WTC11 (cell line): Measurements from ENCODE around the gene RILPL1. TPM values are rescaled to one million over a fixed set of nuclear protein-coding genes. Genes with fewer than 3 reads are reported as not detected.
"Not testable (repeated sequence)": the region's sequence is repeated elsewhere in the genome, so short reads cannot be mapped to it uniquely, and the experiment has no call there.

Experiments used
- ATAC-seq: fragments of 200-7000 bp; cut with Tn5 transposase; 2 replicates; pipeline ENCODE4 v1.10.0; 2021; ENCODE audit warnings: mild to moderate bottlenecking, moderate library complexity
- CTCF ChIA-PET: fragments of 300-600 bp; sonication (Branson Sonifier 250); formaldehyde crosslinking; loops from one replicate; lab custom pipeline; 2021; ENCODE audit warnings: antibody characterized with exemption; lab: Charles Lee
- POLR2A ChIA-PET: fragments of 350-600 bp; sonication (Branson Sonifier 250); formaldehyde crosslinking; loops from one replicate; lab custom pipeline; 2021; ENCODE audit warnings: antibody characterized with exemption; lab: Charles Lee
- DNase-seq: peaks from one replicate; pipeline ENCODE4 v3.0.0; 2021; ENCODE audit warnings: low spot score
- H3K27ac Mint-ChIP-seq: 2 replicates; pipeline ENCODE4 v1.8.0; 2021; ENCODE audit warnings: mixed read lengths
- H3K27me3 Mint-ChIP-seq: 2 replicates; pipeline ENCODE4 v1.8.0; 2021; ENCODE audit warnings: low read depth, mild to moderate bottlenecking, moderate library complexity, mixed read lengths
- H3K36me3 Mint-ChIP-seq: 2 replicates; pipeline ENCODE4 v1.8.0; 2021; ENCODE audit warnings: mixed read lengths
- H3K4me1 Mint-ChIP-seq: 2 replicates; pipeline ENCODE4 v1.8.0; 2022; ENCODE audit warnings: mixed read lengths
- H3K4me3 Mint-ChIP-seq: 2 replicates; pipeline ENCODE4 v1.8.0; 2021; ENCODE audit warnings: mild to moderate bottlenecking, moderate library complexity, mixed read lengths
- H3K9me3 Mint-ChIP-seq: 2 replicates; pipeline ENCODE4 v1.8.0; 2021; ENCODE audit warnings: mixed read lengths
- ELF4 ChIP-seq: sonication (generic); formaldehyde crosslinking; IDR thresholded peaks from 2 replicates; pipeline ENCODE4 v1.8.1; 2022; ENCODE audit warnings: low read depth, mild to moderate bottlenecking, moderate library complexity, missing genetic modification reagents
- ZNF121 ChIP-seq: sonication (generic); formaldehyde crosslinking; IDR thresholded peaks from 2 replicates; pipeline ENCODE4 v1.8.0; 2023; ENCODE audit warnings: missing genetic modification reagents
- ZNF219 ChIP-seq: sonication (generic); formaldehyde crosslinking; IDR thresholded peaks from 2 replicates; pipeline ENCODE4 v1.8.0; 2023; ENCODE audit warnings: missing genetic modification reagents, mild to moderate bottlenecking, borderline replicate concordance
- ZNF416 ChIP-seq: fragments of 250-450 bp; sonication (Bioruptor Pico); IDR thresholded peaks from 2 replicates; pipeline ENCODE4 v1.9.0; 2021; ENCODE audit warnings: mild to moderate bottlenecking, inconsistent platforms
- total RNA-seq: library from RNA; stranded (reverse); gene quantifications from 3 replicates; pipeline ENCODE4 v1.2.3, GENCODE V29; 2021
- TF ChIP-seq, protein P1 (sequence below): fragments of 250-450 bp; sonication (Bioruptor Pico); IDR thresholded peaks from 2 replicates; pipeline ENCODE4 v1.9.0; 2021; ENCODE audit warnings: mild to moderate bottlenecking
- TF ChIP-seq, protein P2 (sequence below): sonication (generic); formaldehyde crosslinking; IDR thresholded peaks from 2 replicates; pipeline ENCODE4 v1.8.0; 2023; ENCODE audit warnings: mild to moderate bottlenecking, missing genetic modification reagents
- TF ChIP-seq, protein P3 (sequence below): sonication (generic); formaldehyde crosslinking; IDR thresholded peaks from 2 replicates; pipeline ENCODE4 v1.8.1; 2023; ENCODE audit warnings: mild to moderate bottlenecking, missing genetic modification reagents
- TF ChIP-seq, protein P4 (sequence below): sonication (generic); formaldehyde crosslinking; IDR thresholded peaks from 2 replicates; pipeline ENCODE4 v1.8.1; 2022; ENCODE audit warnings: low read depth, mild to moderate bottlenecking, moderate library complexity, missing genetic modification reagents, borderline replicate concordance

The RILPL1 gene
- total RNA-seq, 1 experiment from 2014 or later, result 8.2 TPM

DNA sequence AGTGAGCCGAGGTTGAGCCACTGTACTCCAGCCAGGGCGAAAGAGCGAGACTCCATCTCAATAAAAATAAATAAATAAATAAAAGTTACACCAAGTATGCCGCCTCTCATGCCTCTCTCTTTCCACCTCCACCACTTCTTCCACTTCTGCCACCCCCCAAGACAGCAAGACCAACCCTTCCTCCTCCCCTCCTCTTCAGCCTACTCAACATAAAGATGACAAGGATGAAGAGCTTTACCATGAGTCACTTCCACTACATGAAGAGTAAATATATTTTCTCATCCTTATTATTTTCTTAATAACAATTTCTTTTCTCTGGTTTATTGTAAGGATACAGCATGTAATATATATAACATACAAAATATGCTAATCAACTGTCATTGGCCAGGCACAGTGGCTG lies 47.3 kb upstream of the RILPL1 start:
- ChIA-PET POLR2A (no interaction called here), CTCF (no interaction called here)

DNA sequence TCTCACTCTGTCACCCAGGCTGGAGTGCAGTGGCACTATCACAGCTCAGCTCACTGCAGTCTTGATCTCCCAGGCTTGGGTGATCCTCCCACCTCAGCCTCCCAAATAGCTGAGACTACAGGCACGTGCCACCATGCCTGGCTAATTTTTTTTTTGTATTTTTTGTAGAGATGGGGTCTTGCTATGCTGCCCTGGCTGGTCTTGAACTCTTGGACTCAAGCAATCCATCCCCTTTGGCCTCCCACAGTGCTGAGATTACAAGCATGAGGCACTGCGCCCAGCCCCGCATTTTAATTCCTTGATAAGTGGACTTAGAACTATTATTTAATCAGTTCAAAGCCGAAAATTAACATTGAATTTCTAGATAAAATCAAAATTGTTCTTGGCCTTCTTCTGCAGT lies 45.3 kb upstream of the RILPL1 start:
- CTCF ChIA-PET, result interaction anchor here (1.5 kb wide), 1 partner anchor 38 kb away, joined by 3 read pairs; no protein-coding TSS in a partner anchor
- H3K36me3 Mint-ChIP-seq, H3K4me3 Mint-ChIP-seq, H3K27me3 Mint-ChIP-seq, H3K27ac Mint-ChIP-seq, DNase-seq, ATAC-seq, H3K4me1 Mint-ChIP-seq: not testable (repeated sequence)
- peaks cover 12% of the 10 kb centered on the region for H3K9me3 Mint-ChIP-seq
- POLR2A ChIA-PET, result interaction anchor here (0.7 kb wide), 1 partner anchor 1401 kb away, joined by 7 read pairs; no protein-coding TSS in a partner anchor

More for the DNA sequence above, 47.3 kb upstream of the RILPL1 start:
- H3K27me3 Mint-ChIP-seq, result no peaks in the 10 kb centered on the region
- H3K27ac Mint-ChIP-seq, result no peak overlapping the region
- H3K36me3 Mint-ChIP-seq, result no peaks in the 10 kb centered on the region
- ATAC-seq (no peak), DNase-seq (no peak)
- no peak overlapping the region for H3K4me3 Mint-ChIP-seq
- H3K9me3 Mint-ChIP-seq, result peaks cover 8% of the 10 kb centered on the region
- TF ChIP-seq ZNF416 (CRISPR knock-in tag) (no peak), ZNF219 (CRISPR knock-in tag) (no peak)
- TF ChIP-seq, protein P1, sequence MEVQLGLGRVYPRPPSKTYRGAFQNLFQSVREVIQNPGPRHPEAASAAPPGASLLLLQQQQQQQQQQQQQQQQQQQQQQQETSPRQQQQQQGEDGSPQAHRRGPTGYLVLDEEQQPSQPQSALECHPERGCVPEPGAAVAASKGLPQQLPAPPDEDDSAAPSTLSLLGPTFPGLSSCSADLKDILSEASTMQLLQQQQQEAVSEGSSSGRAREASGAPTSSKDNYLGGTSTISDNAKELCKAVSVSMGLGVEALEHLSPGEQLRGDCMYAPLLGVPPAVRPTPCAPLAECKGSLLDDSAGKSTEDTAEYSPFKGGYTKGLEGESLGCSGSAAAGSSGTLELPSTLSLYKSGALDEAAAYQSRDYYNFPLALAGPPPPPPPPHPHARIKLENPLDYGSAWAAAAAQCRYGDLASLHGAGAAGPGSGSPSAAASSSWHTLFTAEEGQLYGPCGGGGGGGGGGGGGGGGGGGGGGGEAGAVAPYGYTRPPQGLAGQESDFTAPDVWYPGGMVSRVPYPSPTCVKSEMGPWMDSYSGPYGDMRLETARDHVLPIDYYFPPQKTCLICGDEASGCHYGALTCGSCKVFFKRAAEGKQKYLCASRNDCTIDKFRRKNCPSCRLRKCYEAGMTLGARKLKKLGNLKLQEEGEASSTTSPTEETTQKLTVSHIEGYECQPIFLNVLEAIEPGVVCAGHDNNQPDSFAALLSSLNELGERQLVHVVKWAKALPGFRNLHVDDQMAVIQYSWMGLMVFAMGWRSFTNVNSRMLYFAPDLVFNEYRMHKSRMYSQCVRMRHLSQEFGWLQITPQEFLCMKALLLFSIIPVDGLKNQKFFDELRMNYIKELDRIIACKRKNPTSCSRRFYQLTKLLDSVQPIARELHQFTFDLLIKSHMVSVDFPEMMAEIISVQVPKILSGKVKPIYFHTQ, result no peak
- H3K4me1 Mint-ChIP-seq, result peaks cover 15% of the 10 kb centered on the region

DNA sequence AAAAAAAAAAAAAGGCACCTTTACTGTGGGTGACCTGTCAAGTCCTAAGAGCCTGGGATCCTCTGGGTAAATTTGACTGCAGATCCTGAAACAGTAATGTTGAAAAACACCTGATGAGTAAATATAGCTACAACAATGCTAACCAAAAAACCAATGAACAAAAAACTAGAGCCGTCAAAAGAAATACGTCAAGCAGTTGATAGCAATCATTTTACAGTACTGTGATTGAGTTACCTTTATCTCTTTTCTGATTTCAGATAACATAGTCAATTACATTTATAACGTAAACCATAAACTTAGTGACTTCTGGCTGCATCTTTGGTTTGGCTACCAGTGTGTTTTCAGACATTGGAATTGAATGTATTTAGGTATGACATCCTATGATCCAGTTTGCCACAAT lies 44.7 kb upstream of the RILPL1 start:
- H3K27ac Mint-ChIP-seq, result no peak overlapping the region
- H3K36me3 Mint-ChIP-seq, result no peaks in the 10 kb centered on the region
- peaks cover 7% of the 10 kb centered on the region for H3K4me1 Mint-ChIP-seq
- POLR2A ChIA-PET, result no interaction called here
- DNase-seq (no peak), ATAC-seq (no peak)
- TF ChIP-seq ELF4 (CRISPR knock-in tag), result no peak
- TF ChIP-seq, protein P2, sequence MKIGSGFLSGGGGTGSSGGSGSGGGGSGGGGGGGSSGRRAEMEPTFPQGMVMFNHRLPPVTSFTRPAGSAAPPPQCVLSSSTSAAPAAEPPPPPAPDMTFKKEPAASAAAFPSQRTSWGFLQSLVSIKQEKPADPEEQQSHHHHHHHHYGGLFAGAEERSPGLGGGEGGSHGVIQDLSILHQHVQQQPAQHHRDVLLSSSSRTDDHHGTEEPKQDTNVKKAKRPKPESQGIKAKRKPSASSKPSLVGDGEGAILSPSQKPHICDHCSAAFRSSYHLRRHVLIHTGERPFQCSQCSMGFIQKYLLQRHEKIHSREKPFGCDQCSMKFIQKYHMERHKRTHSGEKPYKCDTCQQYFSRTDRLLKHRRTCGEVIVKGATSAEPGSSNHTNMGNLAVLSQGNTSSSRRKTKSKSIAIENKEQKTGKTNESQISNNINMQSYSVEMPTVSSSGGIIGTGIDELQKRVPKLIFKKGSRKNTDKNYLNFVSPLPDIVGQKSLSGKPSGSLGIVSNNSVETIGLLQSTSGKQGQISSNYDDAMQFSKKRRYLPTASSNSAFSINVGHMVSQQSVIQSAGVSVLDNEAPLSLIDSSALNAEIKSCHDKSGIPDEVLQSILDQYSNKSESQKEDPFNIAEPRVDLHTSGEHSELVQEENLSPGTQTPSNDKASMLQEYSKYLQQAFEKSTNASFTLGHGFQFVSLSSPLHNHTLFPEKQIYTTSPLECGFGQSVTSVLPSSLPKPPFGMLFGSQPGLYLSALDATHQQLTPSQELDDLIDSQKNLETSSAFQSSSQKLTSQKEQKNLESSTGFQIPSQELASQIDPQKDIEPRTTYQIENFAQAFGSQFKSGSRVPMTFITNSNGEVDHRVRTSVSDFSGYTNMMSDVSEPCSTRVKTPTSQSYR (CRISPR knock-in tag), result no peak
- TF ChIP-seq, protein P3, sequence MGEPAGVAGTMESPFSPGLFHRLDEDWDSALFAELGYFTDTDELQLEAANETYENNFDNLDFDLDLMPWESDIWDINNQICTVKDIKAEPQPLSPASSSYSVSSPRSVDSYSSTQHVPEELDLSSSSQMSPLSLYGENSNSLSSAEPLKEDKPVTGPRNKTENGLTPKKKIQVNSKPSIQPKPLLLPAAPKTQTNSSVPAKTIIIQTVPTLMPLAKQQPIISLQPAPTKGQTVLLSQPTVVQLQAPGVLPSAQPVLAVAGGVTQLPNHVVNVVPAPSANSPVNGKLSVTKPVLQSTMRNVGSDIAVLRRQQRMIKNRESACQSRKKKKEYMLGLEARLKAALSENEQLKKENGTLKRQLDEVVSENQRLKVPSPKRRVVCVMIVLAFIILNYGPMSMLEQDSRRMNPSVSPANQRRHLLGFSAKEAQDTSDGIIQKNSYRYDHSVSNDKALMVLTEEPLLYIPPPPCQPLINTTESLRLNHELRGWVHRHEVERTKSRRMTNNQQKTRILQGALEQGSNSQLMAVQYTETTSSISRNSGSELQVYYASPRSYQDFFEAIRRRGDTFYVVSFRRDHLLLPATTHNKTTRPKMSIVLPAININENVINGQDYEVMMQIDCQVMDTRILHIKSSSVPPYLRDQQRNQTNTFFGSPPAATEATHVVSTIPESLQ, result no peak
- no peak for TF ChIP-seq ZNF121 (CRISPR knock-in tag)
- TF ChIP-seq, protein P1, result no peak
- TF ChIP-seq, protein P4, sequence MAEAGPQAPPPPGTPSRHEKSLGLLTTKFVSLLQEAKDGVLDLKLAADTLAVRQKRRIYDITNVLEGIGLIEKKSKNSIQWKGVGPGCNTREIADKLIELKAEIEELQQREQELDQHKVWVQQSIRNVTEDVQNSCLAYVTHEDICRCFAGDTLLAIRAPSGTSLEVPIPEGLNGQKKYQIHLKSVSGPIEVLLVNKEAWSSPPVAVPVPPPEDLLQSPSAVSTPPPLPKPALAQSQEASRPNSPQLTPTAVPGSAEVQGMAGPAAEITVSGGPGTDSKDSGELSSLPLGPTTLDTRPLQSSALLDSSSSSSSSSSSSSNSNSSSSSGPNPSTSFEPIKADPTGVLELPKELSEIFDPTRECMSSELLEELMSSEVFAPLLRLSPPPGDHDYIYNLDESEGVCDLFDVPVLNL (CRISPR knock-in tag), result no peak
- no peak overlapping the region for H3K4me3 Mint-ChIP-seq
- H3K9me3 Mint-ChIP-seq, result peaks cover 12% of the 10 kb centered on the region
- CTCF ChIA-PET, result no interaction called here
- H3K27me3 Mint-ChIP-seq, result peaks cover 4% of the 10 kb centered on the region; the same call in 1 of the 2 replicates
